Measurements from ENCODE around the gene PLCB1.
A peak's percentile ranks its signal among the peaks of the same experiment; 100 is the strongest.

PLCB1 gene

DNA sequence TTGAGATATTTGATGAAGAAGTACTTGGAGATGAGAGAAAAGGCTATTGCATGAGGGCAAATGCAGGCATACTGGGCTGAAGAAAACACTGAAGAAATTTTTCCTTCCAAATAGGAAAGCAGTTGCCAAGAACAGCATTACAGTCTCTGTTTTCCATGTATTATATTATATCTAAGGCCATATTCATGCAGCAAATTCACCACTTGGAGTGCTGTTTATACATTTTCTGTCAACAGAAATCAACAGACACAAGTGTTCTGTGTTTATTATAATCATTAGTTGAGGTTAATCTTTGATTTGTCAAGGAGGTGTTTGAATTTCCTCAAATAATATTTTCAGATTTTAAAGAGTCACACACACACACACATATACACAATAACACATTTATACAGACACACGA, 668.0 kb downstream of the PLCB1 start:
- no peak for TF ChIP-seq CTCF (IDR thresholded peaks at IDR 0.05; ENCODE audit: low read depth, low read length)
- DNase-seq (ENCODE audit: low read depth in 2 of 2) = peak in 1 of 2 donors; percentile 7
- H3K4me3 ChIP-seq (replicated peaks in 1 of 2; ENCODE audit: low read depth in 2 of 2, low read length in 2 of 2) = no peak overlapping the region

- no peak for TF ChIP-seq CTCF (IDR thresholded peaks at IDR 0.05; ENCODE audit: low read depth, low read length)
- no peak overlapping the region for H3K4me3 ChIP-seq (replicated peaks in 1 of 2; ENCODE audit: low read depth in 2 of 2, low read length in 2 of 2)
- DNase-seq (ENCODE audit: low read depth in 2 of 2) = no peak
These were observed 669.6 kb downstream of the PLCB1 start for GRCh38 chr20:8801686-8802085.

GRCh38 chr20:8803065-8803464, 671.0 kb downstream of the PLCB1 start:
- peak; percentile 17 to 36 for DNase-seq (ENCODE audit: low read depth in 2 of 2)
- TF ChIP-seq CTCF (IDR thresholded peaks at IDR 0.05; ENCODE audit: low read depth, low read length) = no peak
- H3K4me3 ChIP-seq (replicated peaks in 1 of 2; ENCODE audit: low read depth in 2 of 2, low read length in 2 of 2) = no peak overlapping the region

DNA sequence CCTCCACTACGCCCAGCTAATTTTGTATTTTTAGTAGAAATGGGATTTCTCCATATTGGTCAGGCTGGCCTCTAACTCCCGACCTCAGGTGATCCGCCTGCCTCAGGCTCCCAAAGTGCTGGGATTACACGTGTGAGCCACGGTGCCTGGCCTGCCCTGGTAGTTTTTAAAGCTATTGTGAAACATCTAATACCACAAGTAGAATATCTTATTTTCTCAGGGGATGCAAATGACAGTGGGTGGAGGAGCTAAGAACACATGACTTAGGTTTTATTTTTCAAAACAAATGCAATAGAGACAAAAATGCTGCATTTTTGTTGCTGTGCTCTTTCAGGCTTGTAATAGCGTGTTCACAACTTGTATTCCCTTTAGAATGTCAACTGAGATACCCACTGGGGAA, 671.9 kb downstream of the PLCB1 start:
- H3K4me3 ChIP-seq (replicated peaks in 1 of 2; ENCODE audit: low read depth in 2 of 2, low read length in 2 of 2) = no peak overlapping the region
- no peak for TF ChIP-seq CTCF (IDR thresholded peaks at IDR 0.05; ENCODE audit: low read depth, low read length)
- DNase-seq (ENCODE audit: low read depth in 2 of 2) = no peak

DNA sequence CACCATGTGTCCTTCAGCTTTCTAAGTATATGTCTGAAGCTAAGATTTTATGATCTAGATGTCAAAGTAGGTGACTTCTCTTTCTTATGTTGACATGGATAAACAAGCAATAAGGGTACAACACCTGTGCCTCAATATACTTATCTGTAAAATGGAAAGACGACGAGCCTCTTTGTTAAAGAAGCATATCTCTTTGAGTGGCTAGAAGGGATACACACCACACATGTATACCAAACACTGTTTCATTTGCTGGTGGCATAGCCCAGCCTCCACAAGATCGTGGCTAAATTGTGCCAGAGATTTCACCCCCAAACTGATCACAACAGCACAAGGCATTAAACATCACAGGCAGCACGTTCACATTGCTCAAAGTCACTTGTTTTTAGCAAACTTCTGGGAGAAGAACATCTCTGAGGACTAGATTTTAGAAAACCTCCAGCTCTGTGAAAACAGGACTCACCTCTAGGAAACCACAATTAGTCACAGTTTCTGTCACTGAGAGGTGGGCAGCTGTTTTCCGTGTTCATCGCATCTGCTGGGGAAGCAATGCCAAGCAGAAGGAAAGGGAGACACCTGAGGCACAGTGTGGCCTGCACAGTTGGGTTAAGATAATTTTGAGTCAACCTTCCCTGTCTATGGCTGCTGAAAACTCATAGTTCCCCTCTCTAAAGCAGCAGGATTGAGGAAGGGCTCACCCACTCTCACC, 673.8 kb downstream of the PLCB1 start:
- no peak for TF ChIP-seq CTCF (IDR thresholded peaks at IDR 0.05; ENCODE audit: low read depth, low read length)
- DNase-seq (ENCODE audit: low read depth in 2 of 2) = no peak
- no peak overlapping the region for H3K4me3 ChIP-seq (replicated peaks in 1 of 2; ENCODE audit: low read depth in 2 of 2, low read length in 2 of 2)

- no peak for DNase-seq (ENCODE audit: low read depth in 2 of 2)
- no peak overlapping the region for H3K4me3 ChIP-seq (replicated peaks in 1 of 2; ENCODE audit: low read depth in 2 of 2, low read length in 2 of 2)
- no peak for TF ChIP-seq CTCF (IDR thresholded peaks at IDR 0.05; ENCODE audit: low read depth, low read length)
These were observed 675.6 kb downstream of the PLCB1 start for GRCh38 chr20:8807480-8808201.
